GM23338 (cell line): ENCODE measurements around the gene SRGAP1. TPM values are rescaled to one million over a fixed set of nuclear protein-coding genes. Genes with fewer than 3 reads are reported as not detected.

Experiments
- ATAC-seq: fragments of 200-7000 bp; cut with Tn5 transposase; 3 replicates; pipeline ENCODE4 v1.9.1; 2020
- DNase-seq: peaks from one replicate; pipeline ENCODE4 v3.0.0-alpha.2; 2015; ENCODE audit warnings: low spot score
- H2AFZ ChIP-seq: fragments of 200-600 bp; sonication (generic); 2 replicates; pipeline ENCODE4 v1.8.0; 2016; ENCODE audit warnings: antibody characterized with exemption, mild to moderate bottlenecking, moderate library complexity
- H3F3A ChIP-seq: fragments of 200-600 bp; sonication (generic); replicated peaks from 2 replicates; pipeline ENCODE4 v1.8.0; 2017; ENCODE audit warnings: antibody characterized with exemption, mixed run types, low read depth
- H3K27ac ChIP-seq: fragments of 200-600 bp; sonication (generic); 2 replicates; pipeline ENCODE4 v1.6.1; 2016; ENCODE audit warnings: low read depth
- H3K27me3 ChIP-seq: fragments of 200-600 bp; sonication (generic); 2 replicates; pipeline ENCODE4 v1.8.0; 2016; ENCODE audit warnings: mild to moderate bottlenecking, mixed run types, moderate library complexity; ENCODE audit not compliant: insufficient read depth
- H3K36me3 ChIP-seq: fragments of 200-600 bp; sonication (generic); 2 replicates; pipeline ENCODE4 v1.8.0; 2016; ENCODE audit warnings: mild to moderate bottlenecking; ENCODE audit not compliant: insufficient read depth
- H3K4me1 ChIP-seq: fragments of 200-600 bp; sonication (generic); 2 replicates; pipeline ENCODE4 v1.8.0; 2016; ENCODE audit warnings: mild to moderate bottlenecking, moderate library complexity; ENCODE audit not compliant: insufficient read depth
- H3K4me2 ChIP-seq: fragments of 200-600 bp; sonication (generic); 2 replicates; pipeline ENCODE4 v1.7.1; 2017; ENCODE audit warnings: mixed run types
- H3K4me3 ChIP-seq: fragments of 200-600 bp; sonication (generic); 2 replicates; pipeline ENCODE4 v1.6.1; 2016; ENCODE audit warnings: mixed run types
- H3K79me2 ChIP-seq: fragments of 200-600 bp; sonication (generic); replicated peaks from 2 replicates; pipeline ENCODE4 v1.8.0; 2017; ENCODE audit warnings: mild to moderate bottlenecking; ENCODE audit not compliant: insufficient read depth
- H3K9me2 ChIP-seq: fragments of 200-600 bp; sonication (generic); 2 replicates; pipeline ENCODE4 v1.8.0; 2017; ENCODE audit not compliant: insufficient read depth
- H4K20me1 ChIP-seq: fragments of 200-600 bp; sonication (generic); replicated peaks from 2 replicates; pipeline ENCODE4 v1.8.0; 2017; ENCODE audit warnings: mild to moderate bottlenecking; ENCODE audit not compliant: insufficient read depth
- H3K27ac Mint-ChIP-seq: 2 replicates; pipeline ENCODE4 v1.8.0; 2020; ENCODE audit warnings: inconsistent platforms, mild to moderate bottlenecking, moderate library complexity, mixed read lengths
- H3K27me3 Mint-ChIP-seq: 3 replicates; pipeline ENCODE4 v1.8.0; 2022; ENCODE audit warnings: low read depth, mild to moderate bottlenecking, moderate library complexity, mixed read lengths, inconsistent platforms; ENCODE audit not compliant: insufficient read depth, poor library complexity
- H3K36me3 Mint-ChIP-seq: 3 replicates; pipeline ENCODE4 v1.8.0; 2021; ENCODE audit warnings: low read depth, mild to moderate bottlenecking, inconsistent platforms, moderate library complexity, mixed read lengths
- H3K4me1 Mint-ChIP-seq: 3 replicates; pipeline ENCODE4 v1.8.0; 2020; ENCODE audit warnings: mild to moderate bottlenecking, inconsistent platforms, mixed read lengths
- H3K4me3 Mint-ChIP-seq: 3 replicates; pipeline ENCODE4 v1.8.0; 2021; ENCODE audit warnings: moderate library complexity, mild to moderate bottlenecking, inconsistent platforms, mixed read lengths
- H3K9me3 Mint-ChIP-seq: 3 replicates; pipeline ENCODE4 v1.8.0; 2020; ENCODE audit warnings: moderate library complexity, mild to moderate bottlenecking, inconsistent platforms, mixed read lengths
- CREB1 ChIP-seq: fragments of 250-450 bp; sonication (Bioruptor Pico); IDR thresholded peaks from 2 replicates; pipeline ENCODE4 v1.5.0; 2020; ENCODE audit warnings: low read depth, mild to moderate bottlenecking, moderate library complexity
- CTCF ChIP-seq, 2 experiments: fragments of 200-600 bp in 1 of 2; sonication (generic) in 1 of 2; conservative IDR thresholded peaks; 2 replicates each; pipeline versions ENCODE4 v1.5.1 to v1.6.1; 2016 to 2017; ENCODE audit warnings: antibody characterized with exemption in 2 of 2, low read depth in 2 of 2, mild to moderate bottlenecking in 2 of 2, moderate library complexity in 1 of 2
- ETS1 ChIP-seq: IDR thresholded peaks from 2 replicates; pipeline ENCODE4 v1.6.1; 2016; ENCODE audit warnings: antibody characterized with exemption
- EZH2 ChIP-seq: fragments of 200-600 bp; sonication (generic); IDR thresholded peaks from one replicate; pipeline ENCODE4 v1.8.0; 2017; ENCODE audit warnings: antibody characterized with exemption, mild to moderate bottlenecking, low read depth; ENCODE audit not compliant: unreplicated experiment
- EZH2phosphoT487 ChIP-seq: fragments of 200-600 bp; sonication (generic); IDR thresholded peaks from one replicate; pipeline ENCODE4 v1.8.1; 2018; ENCODE audit warnings: antibody characterized with exemption; ENCODE audit not compliant: unreplicated experiment
- JUNB ChIP-seq: IDR thresholded peaks from one replicate; pipeline ENCODE4 v1.6.1; 2016; ENCODE audit warnings: antibody characterized with exemption; ENCODE audit not compliant: unreplicated experiment
- NANOG ChIP-seq: IDR thresholded peaks from 2 replicates; pipeline ENCODE4 v1.6.1; 2016; ENCODE audit warnings: antibody characterized with exemption, borderline replicate concordance
- POLR2AphosphoS5 ChIP-seq: IDR thresholded peaks from 2 replicates; pipeline ENCODE4 v1.6.1; 2016; ENCODE audit warnings: antibody characterized with exemption, low read depth
- REST ChIP-seq: IDR thresholded peaks from one replicate; pipeline ENCODE4 v1.6.1; 2018; ENCODE audit warnings: antibody characterized with exemption; ENCODE audit not compliant: unreplicated experiment
- STAT1 ChIP-seq: IDR thresholded peaks from one replicate; pipeline ENCODE4 v1.6.1; 2016; ENCODE audit warnings: antibody characterized with exemption; ENCODE audit not compliant: unreplicated experiment
- ZNF114 ChIP-seq: fragments of 250-450 bp; sonication (Bioruptor Pico); IDR thresholded peaks from 2 replicates; pipeline ENCODE4 v1.5.0; 2020; ENCODE audit warnings: mild to moderate bottlenecking, moderate library complexity
- ZNF331 ChIP-seq: fragments of 250-450 bp; sonication (Bioruptor Pico); IDR thresholded peaks from 2 replicates; pipeline ENCODE4 v1.5.0; 2020; ENCODE audit warnings: low read depth, mild to moderate bottlenecking, moderate library complexity
- polyA plus RNA-seq: library from polyadenylated mRNA; unstranded; fragments of >200 nt; fragmentation: Nextera tagmentation; extraction: Ambion mirVana; gene quantifications from 2 replicates; pipeline ENCODE4 v1.2.1, GENCODE V29; 2016
- total RNA-seq: library from RNA; depleted of rRNA; stranded (reverse); fragments of >200 nt; shearing (Covaris generic); gene quantifications from 2 replicates; pipeline ENCODE4 v1.2.3, GENCODE V29; 2014

The SRGAP1 gene
- total and polyA plus RNA-seq, 2 experiments from 2014 or later = 6.1 to 8.1 TPM

GRCh38 chr12:63809566-63809965, 34.9 kb upstream of the SRGAP1 start (continued):
- no peak for TF ChIP-seq ETS1
- no peak for TF ChIP-seq CREB1 (CRISPR knock-in tag)
- TF ChIP-seq ZNF114 (CRISPR knock-in tag) = no peak
- TF ChIP-seq POLR2AphosphoS5 = no peak
- no peak for TF ChIP-seq STAT1
- TF ChIP-seq EZH2 = no peak
- TF ChIP-seq REST = no peak
- no peak for TF ChIP-seq JUNB
- TF ChIP-seq NANOG = no peak
- TF ChIP-seq CTCF (conservative IDR thresholded peaks at IDR 0.05; ENCODE audit: low read depth in 2 of 2) = no peak
- TF ChIP-seq ZNF331 = no peak
- no peak for TF ChIP-seq EZH2phosphoT487

GRCh38 chr12:63811334-63811733, 33.2 kb upstream of the SRGAP1 start:
- H3K36me3 Mint-ChIP-seq = no peaks in the 10 kb centered on the region; the same call in 2 of the 3 replicates
- H3K4me1 Mint-ChIP-seq = no peaks in the 10 kb centered on the region
- Histone ChIP-seq H2AFZ (no peak overlapping the region), H3K79me2 (no peaks in the 10 kb centered on the region), H3K36me3 (0 out of 2 replicates have a peak, but pooled peaks cover 3% of the 10 kb centered on the region), H3K27ac (no peak overlapping the region), H3K9me2 (no peaks in the 10 kb centered on the region), H3F3A (no peaks in the 10 kb centered on the region), H3K27me3 (no peaks in the 10 kb centered on the region), H3K4me1 (no peaks in the 10 kb centered on the region), H3K4me2 (no peak overlapping the region), H3K4me3 (no peak overlapping the region), H4K20me1 (0 out of 2 replicates have a peak, but pooled peaks cover 4% of the 10 kb centered on the region)
- H3K27ac Mint-ChIP-seq = no peak overlapping the region
- ATAC-seq (no peak), DNase-seq (no peak)
- H3K9me3 Mint-ChIP-seq = no peaks in the 10 kb centered on the region
- H3K27me3 Mint-ChIP-seq = no peaks in the 10 kb centered on the region
- TF ChIP-seq CTCF (conservative IDR thresholded peaks at IDR 0.05; ENCODE audit: low read depth in 2 of 2) = no peak
- TF ChIP-seq NANOG = no peak
- no peak for TF ChIP-seq ETS1
- no peak for TF ChIP-seq REST
- no peak for TF ChIP-seq ZNF331
- no peak overlapping the region for H3K4me3 Mint-ChIP-seq
